GM12892 (cell line): ENCODE data around the gene ETV5.

Source experiments
- POLR2A ChIP-seq: IDR thresholded peaks from 2 replicates; pipeline ENCODE4 v1.6.1; 2011; ENCODE audit warnings: low read depth, low read length, control low read depth
- POLR2AphosphoS5 ChIP-seq: IDR thresholded peaks from 2 replicates; pipeline ENCODE4 v1.6.1; 2011; ENCODE audit warnings: low read depth, low read length, control low read depth
- TAF1 ChIP-seq: IDR thresholded peaks from 2 replicates; pipeline ENCODE4 v1.6.1; 2011; ENCODE audit warnings: low read depth, mild to moderate bottlenecking, control low read depth, low read length, borderline replicate concordance

GRCh38 chr3:186035277-186035676 is 73.6 kb downstream of the ETV5 start:
- no peak for TF ChIP-seq POLR2A
- TF ChIP-seq POLR2AphosphoS5 = no peak
- TF ChIP-seq TAF1 = no peak
